ENCODE data around the gene TMED1. TPM values are rescaled to one million over a fixed set of nuclear protein-coding genes. Genes with fewer than 3 reads are reported as not detected.

The TMED1 gene
- total and polyA plus RNA-seq, 2 of the 13 experiments (the other 11 are each of a cell fraction or from before 2014, with no cell fraction given), result 48.3 to 51.8 TPM

DNA sequence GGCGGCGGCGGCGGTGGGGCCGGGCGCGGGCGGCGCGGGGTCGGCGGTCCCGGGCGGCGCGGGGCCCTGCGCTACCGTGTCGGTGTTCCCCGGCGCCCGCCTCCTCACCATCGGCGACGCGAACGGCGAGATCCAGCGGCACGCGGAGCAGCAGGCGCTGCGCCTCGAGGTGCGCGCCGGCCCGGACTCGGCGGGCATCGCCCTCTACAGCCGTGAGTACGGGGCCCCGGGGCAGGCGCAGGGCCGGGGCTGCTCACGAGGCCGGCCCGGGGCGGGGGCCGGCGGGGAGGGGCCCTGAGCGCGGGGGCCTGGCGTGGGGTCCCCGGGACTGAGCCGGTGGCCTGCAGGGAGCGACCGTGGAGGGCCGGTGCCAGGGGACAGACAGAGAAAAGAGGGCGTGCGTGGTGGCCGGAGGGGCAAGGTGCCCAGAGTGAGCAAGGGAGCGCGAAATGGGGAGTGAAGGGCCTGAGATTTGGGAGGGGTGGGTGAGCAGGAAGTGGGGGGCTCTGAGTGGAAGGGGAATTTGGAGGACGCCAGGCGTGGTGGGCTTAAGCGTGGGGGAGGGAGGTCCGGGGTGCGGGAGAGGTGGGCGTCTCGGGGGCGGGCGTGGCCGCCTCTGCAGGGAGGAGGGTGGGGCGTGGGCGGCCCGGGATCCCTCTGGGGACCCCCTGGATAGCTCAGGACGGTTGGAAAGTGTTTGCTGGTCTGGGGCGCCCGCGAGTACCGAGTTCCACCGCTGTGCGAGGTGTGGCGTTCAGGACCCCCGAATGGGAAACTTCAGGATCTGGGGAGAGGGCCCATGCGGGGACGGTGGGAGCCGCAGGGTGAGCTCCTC lies 35.9 kb upstream of the TMED1 start (continued):
- TF ChIP-seq, protein P1, sequence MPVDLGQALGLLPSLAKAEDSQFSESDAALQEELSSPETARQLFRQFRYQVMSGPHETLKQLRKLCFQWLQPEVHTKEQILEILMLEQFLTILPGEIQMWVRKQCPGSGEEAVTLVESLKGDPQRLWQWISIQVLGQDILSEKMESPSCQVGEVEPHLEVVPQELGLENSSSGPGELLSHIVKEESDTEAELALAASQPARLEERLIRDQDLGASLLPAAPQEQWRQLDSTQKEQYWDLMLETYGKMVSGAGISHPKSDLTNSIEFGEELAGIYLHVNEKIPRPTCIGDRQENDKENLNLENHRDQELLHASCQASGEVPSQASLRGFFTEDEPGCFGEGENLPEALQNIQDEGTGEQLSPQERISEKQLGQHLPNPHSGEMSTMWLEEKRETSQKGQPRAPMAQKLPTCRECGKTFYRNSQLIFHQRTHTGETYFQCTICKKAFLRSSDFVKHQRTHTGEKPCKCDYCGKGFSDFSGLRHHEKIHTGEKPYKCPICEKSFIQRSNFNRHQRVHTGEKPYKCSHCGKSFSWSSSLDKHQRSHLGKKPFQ (CRISPR knock-in tag; IDR thresholded peaks at IDR 0.05; ENCODE audit: insufficient replicate concordance), result peak; percentile 52
- no peak for TF ChIP-seq ZNF513 (CRISPR knock-in tag; conservative IDR thresholded peaks at IDR 0.05)
- TF ChIP-seq ZNF609 (CRISPR knock-in tag; IDR thresholded peaks at IDR 0.05; ENCODE audit: borderline replicate concordance), result no peak
- no peak for TF ChIP-seq NR3C1 (CRISPR knock-in tag; IDR thresholded peaks at IDR 0.05)
- TF ChIP-seq SALL2 (CRISPR knock-in tag; IDR thresholded peaks at IDR 0.05), result no peak
- TF ChIP-seq MAFK (conservative IDR thresholded peaks at IDR 0.05 in 1 of 2, IDR thresholded peaks at IDR 0.05 in 1 of 2; ENCODE audit: low read length in 2 of 2), result no peak
- no peak for TF ChIP-seq PAX8 (CRISPR knock-in tag; IDR thresholded peaks at IDR 0.05; ENCODE audit: borderline replicate concordance)
- no peak for TF ChIP-seq KAT2B (IDR thresholded peaks at IDR 0.05; ENCODE audit: borderline replicate concordance, low read depth, low read length)
- no peak for TF ChIP-seq HMG20B (CRISPR knock-in tag; conservative IDR thresholded peaks at IDR 0.05)
- no peak for TF ChIP-seq ZFAT (CRISPR knock-in tag; conservative IDR thresholded peaks at IDR 0.05)
- TF ChIP-seq ZFP37 (CRISPR knock-in tag; IDR thresholded peaks at IDR 0.05; ENCODE audit: borderline replicate concordance), result no peak
- no peak; the same call in 1 of the 2 replicates for TF ChIP-seq KMT2B (CRISPR knock-in tag; IDR thresholded peaks at IDR 0.05)
- no peak for TF ChIP-seq ZNF17 (CRISPR knock-in tag; IDR thresholded peaks at IDR 0.05)
- TF ChIP-seq ZNF639 (CRISPR knock-in tag; conservative IDR thresholded peaks at IDR 0.05), result no peak
- TF ChIP-seq ZNF552 (CRISPR knock-in tag; IDR thresholded peaks at IDR 0.05; ENCODE audit: borderline replicate concordance), result no peak
- no peak for TF ChIP-seq MTF2 (CRISPR knock-in tag; IDR thresholded peaks at IDR 0.05; ENCODE audit: borderline replicate concordance)
- no peak for TF ChIP-seq CENPT (CRISPR knock-in tag; IDR thresholded peaks at IDR 0.05; ENCODE audit: low read depth)
- no peak for TF ChIP-seq PAWR (CRISPR knock-in tag; IDR thresholded peaks at IDR 0.05; ENCODE audit: borderline replicate concordance)
- TF ChIP-seq NFKB2 (CRISPR knock-in tag; IDR thresholded peaks at IDR 0.05; ENCODE audit: borderline replicate concordance), result no peak
- no peak for TF ChIP-seq ZNF205 (CRISPR knock-in tag; IDR thresholded peaks at IDR 0.05)
